Psoas muscle (tissue), 8 donors: ENCODE measurements around the gene SPRY4. TPM values are rescaled to one million over a fixed set of nuclear protein-coding genes. Genes with fewer than 3 reads are reported as not detected.
"Not testable (repeated sequence)": the region's sequence is repeated elsewhere in the genome, so short reads cannot be mapped to it uniquely, and the experiment has no call there.

Source experiments
- ATAC-seq, 4 donors: fragments of 200-7000 bp; cut with Tn5 transposase; one replicate each; pipeline ENCODE4 v1.9.1; 2020; ENCODE audit warnings: moderate library complexity in 3 of 4, mild to moderate bottlenecking in 2 of 4
- DNase-seq, 2 donors: peaks; one replicate each; pipeline ENCODE4 v3.0.0-alpha.2; 2020
- H3K27ac ChIP-seq: fragments of 200-600 bp; one replicate; pipeline ENCODE4 v1.8.0; 2022
- H3K27me3 ChIP-seq, 3 donors: fragments of 200-600 bp in 1 of 3; one replicate each; pipeline versions ENCODE4 v1.6.1 to v1.8.0; 2013 to 2022; ENCODE audit warnings: low read length in 2 of 3, mild to moderate bottlenecking in 2 of 3, moderate library complexity in 1 of 3; ENCODE audit not compliant: insufficient read depth in 3 of 3
- H3K36me3 ChIP-seq, 2 donors: fragments of 200-600 bp in 1 of 2; one replicate each; pipeline versions ENCODE4 v1.6.1 to v1.8.0; 2013 to 2022; ENCODE audit warnings: low read depth in 1 of 2, mild to moderate bottlenecking in 1 of 2, moderate library complexity in 1 of 2; ENCODE audit not compliant: insufficient read depth in 1 of 2
- H3K4me1 ChIP-seq: fragments of 200-600 bp; one replicate; pipeline ENCODE4 v1.8.0; 2022
- H3K4me3 ChIP-seq: fragments of 200-600 bp; one replicate; pipeline ENCODE4 v1.8.0; 2022; ENCODE audit warnings: mild to moderate bottlenecking
- H3K9me3 ChIP-seq: fragments of 200-600 bp; one replicate; pipeline ENCODE4 v1.8.0; 2022
- CTCF ChIP-seq: fragments of 200-600 bp; IDR thresholded peaks from one replicate; pipeline ENCODE4 v1.8.0; 2022; ENCODE audit warnings: antibody characterized with exemption
- WGBS, 3 donors: extraction: QIAGEN DNeasy Blood & Tissue Kit; methylation state at CpG; one replicate each; pipeline versions ENCODE4 v1.1.6 to v1.1.7; 2013; 5-methylcytosine and 5-hydroxymethylcytosine counted together
- intact Hi-C, 2 donors: fragments of 100-400 bp; cut with DNase I; formaldehyde crosslinking; loops; one replicate each; pipeline versions ENCODE4 v1.11.0 to v1.14.2; 2022
- polyA plus RNA-seq, 3 donors: library from polyadenylated mRNA; stranded (reverse); fragments of 200-250 nt; gene quantifications; one replicate each; pipeline ENCODE4 v1.2.3, GENCODE V29; 2013
- total RNA-seq, 4 donors: library from RNA; stranded (reverse); fragmentation: NEBNext Ultra II Directional in 2 of 4; extraction: Animal tissue kit (Norgen Biotek cat#: 25700) in 2 of 4; gene quantifications; one replicate each; pipeline versions ENCODE4 v1.2.1 to v1.2.4, GENCODE V29; 2021 to 2023
- donor health status: healthy with polysubstance abuse.
- donor health status: DM: no; HTN: no; CAD: no; lungs with moderate emphysema.
- donor health status: Bipolar disorder and iron deficiency.
- donor health status: healthy.
- donor health status: DM: yes; HTN: yes; CAD: no.
- donor health status: DM: no; HTN: no; CAD: no.
- donor health status: DM: no; HTN: no; CAD: no.
- donor health status: DM: yes; HTN: yes; CAD: no.

The SPRY4 gene
- total and polyA plus RNA-seq, 7 donors, result 1.0 to 8.0 (median 5.6) TPM

DNA sequence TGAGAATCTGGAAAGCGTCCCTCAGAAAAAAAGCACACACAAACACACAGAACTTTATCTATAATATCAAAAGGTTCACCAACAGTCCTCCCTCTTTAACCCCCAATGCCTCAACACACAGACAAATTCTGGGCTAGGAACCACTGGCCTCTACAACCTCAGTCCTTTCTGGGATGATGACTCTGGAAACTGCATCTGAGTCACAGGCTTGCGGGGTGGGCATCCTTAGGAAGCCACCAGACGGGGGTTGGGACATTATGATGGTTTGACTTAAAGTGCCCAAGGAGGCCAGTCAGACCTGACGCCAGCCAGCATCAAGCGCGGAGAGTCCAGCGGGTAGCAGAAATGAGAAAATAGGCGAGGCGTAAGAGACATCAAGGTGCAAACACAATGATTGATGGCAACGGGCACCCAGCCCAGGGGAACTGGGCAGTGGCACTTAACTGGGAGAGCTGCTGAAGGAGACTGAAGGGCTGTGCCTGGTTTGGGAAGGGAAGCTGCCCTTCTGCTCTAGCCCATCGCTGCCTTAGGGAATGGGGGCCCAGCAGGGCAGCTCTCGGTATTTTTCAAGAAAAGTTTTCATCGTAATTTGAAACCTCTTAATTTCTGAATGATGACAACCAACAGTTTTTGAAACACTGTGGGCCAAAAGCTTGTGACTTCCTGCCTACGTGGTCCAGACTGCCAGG, 20.7 kb downstream of the SPRY4 start:
- intact Hi-C loops, result no loop called here
- Histone ChIP-seq H3K4me3 (no peak overlapping the region), H3K36me3 (no peaks in the 10 kb centered on the region), H3K9me3 (no peaks in the 10 kb centered on the region), H3K27me3 (no peaks in the 10 kb centered on the region), H3K4me1 (no peaks in the 10 kb centered on the region), H3K27ac (no peak overlapping the region)
- no peak for DNase-seq
- no peak for TF ChIP-seq CTCF
- no peak for ATAC-seq
- 68 to 76% (median 72%) methylated on average over 14 of the region's 14 CpGs for WGBS, 3 donors

GRCh38 chr5:142303565-142303964, 21.3 kb downstream of the SPRY4 start:
- Histone ChIP-seq H3K4me1 (no peaks in the 10 kb centered on the region), H3K9me3 (no peaks in the 10 kb centered on the region), H3K4me3 (no peak overlapping the region), H3K36me3 (no peaks in the 10 kb centered on the region), H3K27ac (no peak overlapping the region), H3K27me3 (no peaks in the 10 kb centered on the region)
- TF ChIP-seq CTCF, result no peak
- intact Hi-C loops, result no loop called here
- WGBS, 3 donors, result 60 to 75% (median 74%) methylated on average over 7 of the region's 7 CpGs
- DNase-seq, result no peak
- no peak for ATAC-seq

DNA sequence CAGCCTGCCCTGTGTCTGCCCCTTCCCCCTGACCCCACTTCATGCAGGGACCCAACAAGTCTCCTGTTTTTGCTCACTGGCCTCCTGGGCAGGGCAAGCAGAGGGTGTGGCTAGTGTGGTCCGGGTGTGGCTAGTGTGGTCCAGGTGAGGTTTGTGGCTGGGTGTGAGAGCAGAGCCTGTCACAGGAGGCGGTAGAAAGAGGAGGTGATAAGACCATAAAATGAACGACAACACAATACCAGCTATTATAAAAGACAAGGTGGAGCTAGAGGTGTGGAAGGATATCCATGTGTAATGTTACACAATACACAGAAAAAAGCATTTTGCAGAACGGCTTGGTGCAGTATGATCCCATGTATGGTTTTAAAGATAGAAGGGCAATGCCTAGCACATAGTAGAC, 23.3 kb downstream of the SPRY4 start:
- WGBS, 3 donors, result 62 to 74% (median 62%) methylated on average over 4 of the region's 4 CpGs
- H3K4me1 ChIP-seq, result no peaks in the 10 kb centered on the region
- DNase-seq, result no peak
- no peak overlapping the region for H3K27ac ChIP-seq
- ATAC-seq, result no peak
- TF ChIP-seq CTCF, result no peak
- H3K9me3 ChIP-seq, result no peaks in the 10 kb centered on the region
- intact Hi-C loops, result no loop called here
- H3K4me3 ChIP-seq, result no peak overlapping the region
- no peaks in the 10 kb centered on the region for H3K36me3 ChIP-seq
- H3K27me3 ChIP-seq, result no peaks in the 10 kb centered on the region

GRCh38 chr5:142300677-142301076, 24.1 kb downstream of the SPRY4 start:
- TF ChIP-seq CTCF, result no peak
- 94 to 96% (median 94%) methylated on average over 8 of the region's 8 CpGs for WGBS, 3 donors
- Histone ChIP-seq H3K4me3 (no peak overlapping the region), H3K27ac (no peak overlapping the region), H3K9me3 (no peaks in the 10 kb centered on the region), H3K36me3 (no peaks in the 10 kb centered on the region), H3K27me3 (peaks cover 0 to 2% (median 0%) of the 10 kb centered on the region in 3 donors), H3K4me1 (no peaks in the 10 kb centered on the region)
- ATAC-seq (no peak), DNase-seq (no peak)
- intact Hi-C loops, result no loop called here

GRCh38 chr5:142298789-142299188, 26.0 kb downstream of the SPRY4 start:
- no peak overlapping the region for H3K4me3 ChIP-seq
- peaks cover 0 to 2% (median 0%) of the 10 kb centered on the region in 3 donors for H3K27me3 ChIP-seq
- H3K9me3 ChIP-seq, result no peaks in the 10 kb centered on the region
- H3K36me3 ChIP-seq, result no peaks in the 10 kb centered on the region
- no peaks in the 10 kb centered on the region for H3K4me1 ChIP-seq
- DNase-seq, result no peak
- no peak for TF ChIP-seq CTCF
- no peak overlapping the region for H3K27ac ChIP-seq
- intact Hi-C loops, result no loop called here
- no peak for ATAC-seq
- WGBS, 3 donors, result 77 to 79% (median 78%) methylated on average over 6 of the region's 6 CpGs

DNA sequence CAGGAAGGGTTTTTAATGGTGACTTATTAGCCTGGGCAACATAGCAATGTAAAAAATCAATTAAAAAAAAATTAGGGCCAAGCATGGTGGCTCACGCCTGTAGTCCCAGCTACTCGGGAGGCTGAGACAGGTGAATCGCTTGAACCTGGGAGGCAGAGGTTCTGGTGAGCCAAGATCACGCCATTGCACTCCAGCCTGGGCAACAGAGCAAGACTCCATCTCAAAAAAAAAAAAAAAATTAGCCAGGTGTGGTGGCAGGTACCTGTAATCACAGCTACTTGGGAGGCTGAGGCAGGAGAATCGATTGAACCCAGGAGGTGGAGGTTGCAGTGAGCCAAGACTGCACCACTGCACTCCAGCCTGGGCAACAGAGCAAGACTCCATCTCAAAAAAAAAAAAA, 27.0 kb downstream of the SPRY4 start:
- H3K27me3 ChIP-seq, H3K4me3 ChIP-seq, H3K36me3 ChIP-seq, ATAC-seq, H3K9me3 ChIP-seq, intact Hi-C loops, DNase-seq, H3K4me1 ChIP-seq, H3K27ac ChIP-seq: not testable (repeated sequence)
- 90 to 98% (median 96%) methylated on average over 4 to 5 of the region's 5 CpGs for WGBS, 3 donors
